GM21786 (cell line): ENCODE data around the gene DAGLA.

Source experiments
- ATAC-seq: cut with Tn5 transposase; IDR thresholded peaks from one replicate; pipeline ENCODE4 v1.9.1; 2021; ENCODE audit not compliant: unreplicated experiment

DAGLA gene

GRCh38 chr11:61690706-61691379 is 10.7 kb downstream of the DAGLA start:
- ATAC-seq: no peak

GRCh38 chr11:61691380-61692156 is 11.4 kb downstream of the DAGLA start:
- no peak for ATAC-seq

- no peak for ATAC-seq
These were observed 13.9 kb downstream of the DAGLA start for GRCh38 chr11:61693922-61694601.

- ATAC-seq: no peak
These were observed 14.4 kb downstream of the DAGLA start for GRCh38 chr11:61694602-61694939.

GRCh38 chr11:61694946-61695706 is 14.9 kb downstream of the DAGLA start:
- no peak for ATAC-seq

GRCh38 chr11:61695917-61696316 is 15.7 kb downstream of the DAGLA start:
- ATAC-seq: peak; percentile 90

- ATAC-seq: no peak
These were observed 16.4 kb downstream of the DAGLA start for GRCh38 chr11:61696602-61697001.

GRCh38 chr11:61697078-61697502 is 16.9 kb downstream of the DAGLA start:
- no peak for ATAC-seq

- ATAC-seq: no peak
These were observed 17.6 kb downstream of the DAGLA start for GRCh38 chr11:61697764-61698163.

- no peak for ATAC-seq
These were observed 18.2 kb downstream of the DAGLA start for GRCh38 chr11:61698173-61698948.

- ATAC-seq: no peak
These were observed 19.6 kb downstream of the DAGLA start for GRCh38 chr11:61699737-61700160.

GRCh38 chr11:61700212-61700611 is 20.0 kb downstream of the DAGLA start:
- no peak for ATAC-seq

GRCh38 chr11:61700720-61701119 is 20.5 kb downstream of the DAGLA start:
- ATAC-seq: no peak

- ATAC-seq: no peak
These were observed 21.2 kb downstream of the DAGLA start for GRCh38 chr11:61701242-61701886.

- ATAC-seq: no peak
These were observed 22.6 kb downstream of the DAGLA start for GRCh38 chr11:61702701-61703312.

GRCh38 chr11:61704838-61705237 is 24.6 kb downstream of the DAGLA start:
- no peak for ATAC-seq

GRCh38 chr11:61706452-61707400 is 26.5 kb downstream of the DAGLA start:
- ATAC-seq: no peak

GRCh38 chr11:61707574-61707973 is 27.4 kb downstream of the DAGLA start:
- no peak for ATAC-seq
